Fibroblast of skin of scalp (primary cell): ENCODE results near the gene PLA2G5.
A peak's percentile ranks its signal among the peaks of the same experiment; 100 is the strongest.
"Not testable (repeated sequence)": the region's sequence is repeated elsewhere in the genome, so short reads cannot be mapped to it uniquely, and the experiment has no call there.

Experiments
- DNase-seq: peaks from one replicate; pipeline ENCODE4 v3.0.0-alpha.2; 2013

The PLA2G5 gene

DNA sequence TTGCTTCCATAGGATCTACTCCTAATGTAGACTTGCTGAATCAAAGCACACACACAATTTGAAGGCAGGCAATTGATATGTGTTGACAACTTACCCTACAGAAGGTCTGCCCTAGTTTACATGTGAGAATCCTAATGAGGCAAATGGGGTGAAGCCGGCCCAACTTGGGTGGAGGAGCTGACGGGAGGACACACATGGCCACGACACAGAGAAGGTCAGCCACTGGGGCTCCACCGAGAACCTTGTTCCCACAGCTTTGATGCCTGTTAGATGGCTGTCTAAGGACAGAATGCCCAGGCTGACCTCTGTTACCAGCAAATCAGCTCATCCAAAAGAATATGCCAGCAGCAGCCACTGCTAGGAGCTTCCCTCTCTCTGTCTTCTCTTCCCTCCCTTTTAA is 50.8 kb downstream of the PLA2G5 start:
- no peak for DNase-seq

DNA sequence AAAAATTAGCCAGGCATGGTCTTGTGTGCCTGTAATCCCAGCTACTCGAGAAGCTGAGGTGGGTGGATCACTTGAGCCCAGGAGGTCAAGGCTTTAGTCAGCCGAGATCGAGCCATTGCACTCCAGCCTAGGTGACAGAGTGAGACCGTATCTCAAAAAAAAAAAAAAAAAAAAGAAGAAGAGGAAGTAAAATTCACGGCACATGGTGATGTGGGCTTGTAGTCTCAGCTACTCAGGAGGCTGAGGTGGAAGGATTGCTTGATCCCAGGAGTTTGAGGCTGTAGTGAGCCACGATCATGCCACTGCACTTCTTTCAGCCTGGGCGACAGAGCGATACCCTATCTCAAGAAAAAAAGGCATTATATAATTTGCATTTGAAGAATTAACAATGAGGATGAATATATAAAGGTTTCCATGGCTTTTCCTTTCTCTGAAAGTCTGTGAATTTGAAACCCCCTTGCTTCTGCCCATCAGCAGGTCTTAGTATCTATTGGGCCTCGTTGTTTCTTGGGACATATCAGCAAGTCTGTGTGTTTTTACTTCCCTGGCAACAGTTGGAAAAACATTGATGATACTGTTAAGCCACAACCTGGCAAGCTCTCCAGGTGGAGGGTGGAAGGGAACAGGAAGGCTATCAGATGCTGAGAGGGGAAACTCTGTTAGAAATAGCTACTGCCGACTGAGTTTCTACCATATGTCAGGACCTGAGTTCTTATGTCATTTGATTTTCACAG is 53.9 kb downstream of the PLA2G5 start:
- DNase-seq: no peak

DNA sequence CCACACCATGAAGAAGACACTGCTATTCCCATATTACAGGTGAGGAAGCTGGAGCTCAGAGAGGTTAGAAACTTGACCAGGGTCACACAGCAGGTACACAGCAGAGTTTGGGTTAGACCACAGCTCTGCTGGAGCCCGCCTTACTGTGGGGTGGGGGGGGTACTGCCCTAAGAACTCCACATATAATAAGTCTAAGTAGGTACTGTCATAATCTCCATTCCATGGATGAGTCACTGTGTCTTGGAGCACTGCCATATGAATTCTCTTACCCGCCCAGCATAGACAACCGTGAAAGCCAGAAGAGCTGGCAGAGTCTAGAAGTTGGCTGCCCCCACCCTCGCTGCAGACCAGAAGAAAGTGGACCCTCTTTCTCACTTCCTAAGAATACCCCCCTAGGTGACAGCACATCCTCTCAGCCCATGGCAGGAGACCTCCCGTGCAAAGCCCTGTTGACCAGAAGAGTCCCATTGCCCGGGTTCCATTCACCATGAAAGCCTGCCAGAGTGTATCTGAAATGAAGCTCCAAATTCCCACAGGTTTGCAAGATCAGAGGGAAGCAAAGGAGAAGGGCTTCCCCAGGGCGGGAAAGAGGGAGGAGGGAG is 54.6 kb downstream of the PLA2G5 start:
- peak; percentile 75 for DNase-seq

DNA sequence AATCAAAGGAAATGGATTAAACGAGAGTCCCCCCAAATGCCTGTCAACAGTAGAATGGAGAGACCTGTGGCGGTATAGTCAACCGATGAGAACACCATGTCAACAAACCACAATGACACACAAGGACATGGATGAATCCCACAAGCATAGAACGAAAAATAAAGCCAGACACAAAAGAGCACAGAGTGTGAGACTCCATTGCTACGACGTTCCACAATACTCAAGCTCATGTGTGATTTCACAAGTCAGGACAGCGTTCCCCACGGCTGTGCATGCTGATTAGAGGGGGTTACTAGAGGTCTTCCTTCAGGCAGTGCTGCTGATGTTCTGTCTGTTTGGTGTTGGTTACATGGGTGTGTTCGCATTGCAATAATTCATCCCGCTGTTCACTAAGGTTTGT is 55.1 kb downstream of the PLA2G5 start:
- DNase-seq: no peak

DNA sequence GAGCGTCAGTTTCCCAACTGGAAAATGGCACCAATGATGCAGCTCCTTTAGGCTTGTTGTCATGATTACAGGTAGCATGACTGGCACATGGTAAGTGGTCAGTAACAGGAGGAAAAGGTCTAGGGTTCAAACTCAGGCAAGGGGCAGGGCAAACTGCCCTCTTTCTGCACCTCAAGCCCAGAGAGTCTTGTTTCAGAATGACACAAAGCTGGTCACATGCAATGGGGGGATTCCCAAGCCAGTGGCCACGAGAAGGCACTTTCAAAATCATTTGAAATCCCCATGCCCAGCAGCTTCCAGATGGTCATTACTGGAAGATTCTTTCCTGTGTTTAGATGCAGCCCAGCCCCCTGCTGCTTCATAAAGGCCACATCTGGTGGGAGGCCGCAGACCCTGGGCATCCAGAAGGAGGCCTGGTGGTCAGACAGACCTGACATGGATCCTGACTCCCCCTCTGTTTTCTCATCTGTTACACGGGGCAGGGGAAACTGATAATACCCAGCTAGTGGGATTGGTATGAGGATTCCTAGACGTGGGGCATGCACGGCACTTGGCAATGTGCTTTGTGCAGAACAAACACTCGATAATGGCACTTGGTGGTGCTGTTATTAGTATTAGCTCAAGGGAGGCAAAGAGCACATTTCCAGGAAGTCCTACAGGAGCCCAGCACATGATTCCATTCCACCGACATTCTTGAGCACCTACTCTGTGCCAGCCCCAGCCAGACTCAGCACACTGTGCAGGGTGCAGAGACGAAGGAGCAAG is 56.2 kb downstream of the PLA2G5 start:
- no peak for DNase-seq

DNA sequence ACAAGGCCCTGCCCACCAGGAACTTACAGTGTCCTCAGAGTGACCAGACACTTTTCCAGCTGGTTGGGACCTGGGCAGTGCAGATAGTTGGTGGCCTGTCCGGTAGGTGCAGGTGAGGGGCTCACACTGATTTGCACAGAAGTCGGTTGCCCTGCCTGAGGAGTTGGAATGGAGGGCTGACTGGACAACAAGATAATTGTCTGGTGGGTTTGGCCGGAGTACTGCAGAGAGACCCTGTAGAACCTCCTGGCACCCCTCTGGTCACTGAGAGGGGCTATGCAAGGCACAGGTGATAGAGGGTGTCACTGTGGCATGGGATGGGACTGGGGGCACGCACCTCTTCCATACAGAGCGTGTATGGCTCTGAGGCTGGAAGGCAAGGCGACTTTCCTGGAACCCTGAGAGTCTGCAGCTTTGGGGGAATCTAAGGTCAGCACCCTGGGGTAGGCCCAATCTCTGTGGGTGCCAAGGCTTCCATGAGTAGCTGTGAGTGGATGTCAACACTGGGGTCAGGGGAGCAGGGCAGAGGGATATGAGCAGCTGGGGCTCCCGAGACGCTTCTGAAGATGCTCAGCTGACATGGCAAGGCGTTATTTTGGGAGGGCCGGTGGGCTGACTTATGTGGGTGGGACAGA is 56.9 kb downstream of the PLA2G5 start:
- DNase-seq: no peak

DNA sequence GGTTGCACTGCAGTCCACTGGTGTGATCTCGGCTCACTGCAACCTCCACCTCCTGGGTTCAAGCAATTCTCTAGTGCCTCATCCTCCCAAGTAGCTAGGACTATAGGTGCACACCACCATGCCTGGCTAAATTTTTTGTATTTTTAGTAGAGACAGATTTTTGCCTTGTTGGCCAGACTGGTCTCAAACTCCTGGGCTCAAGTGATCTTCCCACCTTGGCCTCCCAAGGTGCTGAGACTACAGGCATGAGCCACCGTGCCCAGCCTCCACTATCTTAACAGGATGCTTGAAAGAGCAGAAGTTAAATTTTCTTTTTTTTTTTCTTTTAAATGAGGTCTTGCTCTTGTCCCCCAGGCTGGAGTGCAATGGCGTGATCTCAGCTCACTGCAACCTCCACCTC is 60.5 kb downstream of the PLA2G5 start:
- not testable (repeated sequence) for DNase-seq

DNA sequence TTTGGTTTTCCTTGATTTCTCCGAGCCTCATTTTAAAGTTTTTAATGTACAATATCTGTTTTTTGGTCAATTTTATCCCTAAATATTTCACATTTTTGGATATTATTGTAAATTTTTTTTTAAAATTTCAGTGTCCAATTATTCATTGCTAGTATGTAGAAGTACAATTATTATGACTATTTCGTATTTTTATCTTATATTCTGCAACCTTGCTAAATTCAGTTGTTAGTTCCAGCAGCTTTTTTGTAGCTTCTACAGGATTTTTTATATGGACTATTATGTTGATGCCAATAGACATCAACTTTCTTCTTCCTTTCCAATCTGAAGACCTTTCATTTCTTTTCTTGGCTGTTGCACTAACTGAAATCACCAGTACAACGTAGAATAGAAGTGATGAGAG is 65.0 kb downstream of the PLA2G5 start:
- DNase-seq: no peak

DNA sequence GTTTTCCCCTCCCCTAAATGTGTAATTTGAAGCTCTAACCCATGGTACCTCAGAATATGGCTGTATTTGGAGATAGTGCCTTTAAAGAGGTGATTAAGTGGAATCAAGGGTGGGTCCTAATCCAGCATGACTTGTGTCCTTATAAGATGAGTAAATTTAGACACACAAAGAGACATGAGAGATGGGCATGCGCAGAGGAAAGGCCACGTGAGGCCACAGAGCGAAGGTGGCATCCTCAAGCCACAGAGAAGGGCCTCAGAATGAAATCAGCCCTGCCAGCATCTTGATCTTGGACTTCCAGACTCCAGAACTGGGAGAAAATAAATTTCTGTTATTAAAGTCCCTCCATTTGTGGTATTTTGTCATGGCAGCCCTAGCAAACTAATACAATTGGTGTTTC is 66.3 kb downstream of the PLA2G5 start:
- no peak for DNase-seq

DNA sequence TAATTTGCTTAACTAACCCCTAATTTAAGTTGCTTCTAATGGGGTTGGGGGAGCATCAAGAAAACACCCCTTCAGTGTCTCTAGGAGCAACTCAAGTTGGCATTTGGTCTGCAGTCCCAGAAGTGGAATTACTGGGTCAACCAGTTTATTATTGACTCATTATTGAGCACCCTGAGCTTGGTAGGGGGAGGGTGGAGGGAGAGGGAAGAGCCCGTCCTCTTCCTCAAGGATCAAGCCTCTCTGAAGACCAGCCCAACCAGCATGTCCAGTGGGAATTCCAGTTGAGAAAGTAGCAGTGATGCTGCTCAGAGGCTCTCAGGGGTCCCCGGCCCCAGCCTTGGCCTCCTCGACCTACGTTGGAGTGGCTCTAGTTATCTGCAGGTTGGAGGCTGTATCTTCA is 67.1 kb downstream of the PLA2G5 start:
- DNase-seq: no peak

DNA sequence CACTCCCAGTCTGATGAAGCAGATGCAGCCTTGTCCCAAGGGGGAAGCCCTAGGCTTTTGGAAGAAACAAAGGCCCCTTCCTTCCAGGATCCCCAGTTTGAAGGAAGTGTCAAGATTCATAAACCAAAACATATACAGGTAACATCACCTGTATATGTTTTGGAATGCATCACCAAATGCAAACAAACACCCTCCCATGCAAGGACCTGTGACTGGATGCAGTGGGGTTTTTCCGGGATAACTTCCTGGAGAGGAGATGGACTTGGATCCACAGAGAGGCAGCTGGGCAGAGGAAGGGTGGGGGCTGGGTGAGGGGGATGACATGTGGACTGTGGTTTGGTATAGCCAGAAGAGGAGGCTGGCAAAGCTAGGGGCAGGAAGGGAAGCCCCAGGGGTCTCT is 67.6 kb downstream of the PLA2G5 start:
- DNase-seq: no peak

DNA sequence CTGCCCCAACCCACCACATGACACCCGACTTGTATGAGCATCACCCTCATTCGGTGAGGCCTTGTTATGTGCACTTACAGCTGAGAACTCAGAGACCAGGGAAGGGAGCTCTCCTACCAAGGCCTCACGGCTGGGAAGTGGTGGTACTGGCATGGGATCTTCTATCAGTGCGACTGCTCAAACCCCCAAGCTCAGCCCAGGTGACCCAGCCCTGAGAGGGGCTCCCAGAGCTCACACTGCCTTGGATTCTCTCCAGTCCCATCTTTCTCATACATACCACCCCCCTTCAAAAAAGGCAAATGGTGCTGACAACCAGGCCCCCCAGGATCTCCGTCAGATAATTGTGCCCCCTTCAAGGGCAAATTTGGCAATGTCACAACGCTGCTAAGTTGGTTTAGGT is 68.4 kb downstream of the PLA2G5 start:
- no peak for DNase-seq

DNA sequence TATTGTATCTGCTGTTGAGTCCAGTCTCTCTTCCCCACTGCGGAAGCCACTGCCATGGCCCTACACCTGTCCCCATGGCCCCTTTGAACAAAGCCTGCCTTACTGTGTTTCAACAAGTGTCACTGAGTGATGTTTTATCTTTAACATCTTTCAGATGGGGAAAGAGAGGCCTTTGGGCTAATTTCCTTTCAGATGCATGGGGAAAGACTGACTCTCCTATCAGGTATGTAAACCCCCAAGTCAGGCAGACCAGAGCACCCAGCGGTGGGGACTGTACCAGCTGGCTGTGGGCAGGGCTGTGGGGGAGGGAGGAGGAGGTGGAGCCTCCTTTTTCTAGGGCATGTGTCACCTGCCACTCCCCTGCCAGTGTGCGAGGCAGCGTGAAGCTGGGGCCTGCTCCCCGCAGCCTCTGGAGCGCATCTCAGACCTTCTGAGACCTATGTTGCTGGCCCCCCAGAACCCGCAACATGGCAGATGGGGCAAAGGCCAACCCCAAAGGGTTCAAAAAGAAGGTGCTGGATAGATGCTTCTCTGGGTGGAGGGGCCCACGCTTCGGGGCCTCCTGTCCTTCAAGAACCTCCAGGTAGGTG is 69.1 kb downstream of the PLA2G5 start, which contains the start of gene PLA2G2F:
TSS of gene PLA2G2F (plus strand) at position 363 of the 590 bp plus-strand sequence. CDS start at position 468, 105 bp downstream.
- DNase-seq: no peak

DNA sequence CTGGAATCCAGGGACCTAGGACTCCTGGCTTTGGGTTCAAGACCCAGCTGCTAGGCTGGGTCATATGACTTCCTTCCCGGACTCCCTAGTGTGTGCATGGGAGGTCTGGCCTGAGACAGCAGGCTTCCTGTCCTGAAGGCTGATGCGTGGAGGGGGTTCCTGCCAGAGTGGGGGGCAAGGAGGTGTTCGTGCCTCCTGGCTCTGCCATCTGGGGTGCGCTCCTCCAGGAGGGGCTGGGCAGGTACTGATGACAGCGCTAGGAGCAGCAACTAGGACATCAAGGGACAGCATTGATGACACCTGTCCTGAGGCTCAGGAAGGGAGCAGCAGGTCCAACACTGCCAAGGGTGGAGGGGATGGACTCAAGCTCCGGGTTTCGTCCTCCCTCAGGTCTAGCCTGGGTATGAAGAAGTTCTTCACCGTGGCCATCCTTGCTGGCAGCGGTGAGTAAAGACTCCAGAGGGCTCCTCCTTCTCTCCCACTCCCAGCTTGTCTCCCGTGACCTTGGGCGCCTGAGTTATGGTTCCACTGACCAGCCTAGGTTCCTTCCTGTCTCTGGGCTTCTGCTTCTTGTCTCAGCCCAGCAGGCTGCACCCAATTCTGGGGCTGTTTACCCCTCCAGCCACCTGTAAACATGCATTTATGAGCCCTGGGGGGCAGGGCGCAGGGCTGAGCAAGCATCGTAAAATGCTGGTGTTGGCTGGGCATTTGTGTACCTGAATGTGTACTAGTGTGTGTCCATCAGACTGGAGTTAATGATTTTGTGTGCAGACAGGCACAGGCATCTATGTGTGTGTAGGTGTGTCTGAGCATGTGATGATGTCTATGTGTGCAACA is 70.0 kb downstream of the PLA2G5 start:
- DNase-seq: no peak

DNA sequence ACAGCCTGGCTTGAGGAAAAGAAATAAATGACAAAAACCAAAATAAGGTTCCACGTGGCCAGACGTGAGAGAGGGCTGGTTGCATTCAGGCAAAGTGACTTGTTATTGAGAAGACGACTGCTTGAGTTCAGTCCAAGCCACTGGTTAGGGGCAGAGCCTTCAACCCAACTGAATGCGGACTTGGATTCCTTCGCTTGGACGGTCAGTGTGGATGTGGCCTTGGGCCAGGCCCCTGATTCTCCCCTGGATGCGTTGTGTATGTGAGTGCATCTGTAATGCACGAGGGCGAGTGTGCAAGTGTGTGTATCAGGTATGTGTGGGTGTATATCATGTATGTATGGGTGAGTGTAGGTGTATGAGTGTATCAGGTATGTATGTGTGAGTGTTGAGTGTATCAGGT is 71.0 kb downstream of the PLA2G5 start:
- DNase-seq: no peak

DNA sequence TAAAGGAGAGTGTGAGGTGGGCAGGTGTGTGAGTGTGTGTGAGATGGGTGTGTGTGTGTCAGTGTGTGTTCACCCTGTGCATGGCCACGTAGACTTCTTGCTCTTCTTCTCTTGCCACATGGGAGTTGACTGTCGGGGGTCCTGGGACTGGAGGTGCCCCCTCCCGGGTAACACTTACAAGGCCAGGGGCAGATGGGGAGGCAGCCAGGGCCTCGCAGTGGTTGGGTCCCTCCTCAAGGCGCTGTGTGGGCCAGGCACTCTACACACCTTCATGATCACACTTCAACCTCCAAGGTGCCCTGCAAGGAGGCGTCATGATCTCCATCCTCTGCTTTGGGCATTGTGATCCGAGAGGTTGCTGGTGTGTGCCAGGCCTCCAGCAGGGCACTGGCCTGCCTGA is 71.5 kb downstream of the PLA2G5 start:
- DNase-seq: no peak
